GM13977 (cell line): ENCODE results near the gene TIGD1.

ENCODE experiments used
- DNase-seq: peaks from one replicate; pipeline ENCODE4 v3.0.0; 2012; ENCODE audit warnings: low spot score
- CTCF ChIP-seq: IDR thresholded peaks from 2 replicates; pipeline ENCODE4 v1.5.1; 2012; ENCODE audit warnings: mild to moderate bottlenecking, control low read depth; ENCODE audit not compliant: insufficient read depth; ENCODE audit errors: extremely low read depth, missing control alignments
- in situ Hi-C: fragments of 300-500 bp; cut with MboI; formaldehyde crosslinking; loops from one replicate; pipeline ENCODE4 v1.12.0; 2022; ENCODE audit warnings: low sequenced_read_pairs, low pct_unique_long_range_greater_than_20kb, mixed read lengths, inconsistent platforms; ENCODE audit not compliant: unreplicated experiment

The TIGD1 gene

GRCh38 chr2:232502911-232503808 lies 47.2 kb downstream of the TIGD1 start:
- no peak for TF ChIP-seq CTCF
- in situ Hi-C loops, result no loop called here
- DNase-seq, result peak; percentile 54

- no peak for DNase-seq
- TF ChIP-seq CTCF, result no peak
- in situ Hi-C loops, result no loop called here
These were observed 47.8 kb downstream of the TIGD1 start for GRCh38 chr2:232502511-232502910.

- in situ Hi-C loops, result no loop called here
- no peak for DNase-seq
- no peak for TF ChIP-seq CTCF
These were observed 48.5 kb downstream of the TIGD1 start for GRCh38 chr2:232501794-232502390.

- no peak for DNase-seq
- in situ Hi-C loops, result no loop called here
- no peak for TF ChIP-seq CTCF
These were observed 49.0 kb downstream of the TIGD1 start for GRCh38 chr2:232501331-232501771.

- in situ Hi-C loops, result no loop called here
- TF ChIP-seq CTCF, result no peak
- no peak for DNase-seq
These were observed 51.9 kb downstream of the TIGD1 start for GRCh38 chr2:232498452-232498851.
